Effector memory CD8-positive, alpha-beta T cell (primary cell): ENCODE data around the gene TCERG1L.
"Not testable (repeated sequence)": the region's sequence is repeated elsewhere in the genome, so short reads cannot be mapped to it uniquely, and the experiment has no call there.

Experiments
- ATAC-seq: fragments of 150-1000 bp; cut with Tn5 transposase; replicated peaks from 2 replicates; pipeline ENCODE4 v1.10.0; 2021; ENCODE audit warnings: mild to moderate bottlenecking, moderate library complexity
- DNase-seq, 3 experiments: peaks; one replicate each; pipeline ENCODE4 v3.0.0; 2021
- H3K27ac Mint-ChIP-seq, 2 donors: one replicate each; pipeline ENCODE4 v1.8.0; 2022; ENCODE audit warnings: mild to moderate bottlenecking in 2 of 2, mixed read lengths in 2 of 2, moderate library complexity in 2 of 2
- H3K27me3 Mint-ChIP-seq, 2 donors: one replicate each; pipeline ENCODE4 v1.8.0; 2022; ENCODE audit warnings: mixed read lengths in 2 of 2
- H3K36me3 Mint-ChIP-seq: one replicate; pipeline ENCODE4 v1.8.0; 2022; ENCODE audit warnings: mild to moderate bottlenecking, moderate library complexity, mixed read lengths; ENCODE audit not compliant: insufficient read depth
- H3K4me1 Mint-ChIP-seq, 2 donors: one replicate each; pipeline ENCODE4 v1.8.0; 2022; ENCODE audit warnings: low read depth in 2 of 2, mixed read lengths in 2 of 2
- H3K4me3 Mint-ChIP-seq, 2 donors: one replicate each; pipeline ENCODE4 v1.8.0; 2022; ENCODE audit warnings: mild to moderate bottlenecking in 2 of 2, mixed read lengths in 2 of 2, moderate library complexity in 2 of 2
- H3K9me3 Mint-ChIP-seq, 2 donors: one replicate each; pipeline ENCODE4 v1.8.0; 2022; ENCODE audit warnings: mixed read lengths in 2 of 2

TCERG1L gene

GRCh38 chr10:131142517-131143380 lies 168.8 kb downstream of the TCERG1L start:
- H3K27me3 Mint-ChIP-seq, result no peaks in the 10 kb centered on the region
- H3K9me3 Mint-ChIP-seq, result peaks cover 0 to 2% of the 10 kb centered on the region in 2 donors
- peaks cover 3% of the 10 kb centered on the region for H3K36me3 Mint-ChIP-seq
- no peak overlapping the region for H3K27ac Mint-ChIP-seq
- no peak overlapping the region for H3K4me3 Mint-ChIP-seq
- no peaks in the 10 kb centered on the region for H3K4me1 Mint-ChIP-seq
- ATAC-seq (no peak), DNase-seq (no peak)

GRCh38 chr10:131141645-131142516 lies 169.6 kb downstream of the TCERG1L start:
- ATAC-seq (no peak), DNase-seq (no peak)
- H3K4me3 Mint-ChIP-seq, result no peak overlapping the region
- no peaks in the 10 kb centered on the region for H3K4me1 Mint-ChIP-seq
- H3K27me3 Mint-ChIP-seq, result no peaks in the 10 kb centered on the region
- peaks cover 3% of the 10 kb centered on the region for H3K36me3 Mint-ChIP-seq
- H3K27ac Mint-ChIP-seq, result no peak overlapping the region
- peaks cover 0 to 2% of the 10 kb centered on the region in 2 donors for H3K9me3 Mint-ChIP-seq

- no peak overlapping the region for H3K4me3 Mint-ChIP-seq
- no peaks in the 10 kb centered on the region for H3K27me3 Mint-ChIP-seq
- no peak overlapping the region for H3K27ac Mint-ChIP-seq
- peaks cover 3% of the 10 kb centered on the region for H3K36me3 Mint-ChIP-seq
- DNase-seq, result no peak
- peaks cover 0 to 2% of the 10 kb centered on the region in 2 donors for H3K9me3 Mint-ChIP-seq
- ATAC-seq, result no peak
- no peaks in the 10 kb centered on the region for H3K4me1 Mint-ChIP-seq
Measured at GRCh38 chr10:131141207-131141606, 170.3 kb downstream of the TCERG1L start.

DNA sequence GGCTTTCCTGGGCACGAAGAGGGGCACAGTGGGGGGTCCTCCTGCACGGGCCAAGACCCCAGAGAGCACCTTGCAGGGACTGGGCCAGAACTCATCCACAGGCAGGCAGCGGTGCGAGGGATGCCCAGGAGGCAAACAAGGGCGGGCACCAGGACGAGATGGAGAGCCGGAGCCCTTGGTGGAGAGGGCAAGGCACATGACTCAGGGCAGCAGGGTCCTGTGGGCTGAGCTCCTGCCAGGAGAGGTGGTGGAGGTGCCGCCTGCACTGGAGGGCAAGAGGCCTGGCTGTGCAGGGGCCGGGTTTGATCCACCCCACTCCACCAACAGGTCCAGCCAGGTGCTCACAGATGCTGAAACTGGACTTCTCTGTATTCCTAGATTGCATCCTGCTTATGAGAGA lies 170.9 kb downstream of the TCERG1L start:
- H3K4me1 Mint-ChIP-seq, result no peaks in the 10 kb centered on the region
- H3K27ac Mint-ChIP-seq, result no peak overlapping the region
- no peaks in the 10 kb centered on the region for H3K27me3 Mint-ChIP-seq
- H3K36me3 Mint-ChIP-seq, result peaks cover 3% of the 10 kb centered on the region
- ATAC-seq, result no peak
- peaks cover 0 to 2% of the 10 kb centered on the region in 2 donors for H3K9me3 Mint-ChIP-seq
- no peak for DNase-seq
- H3K4me3 Mint-ChIP-seq, result no peak overlapping the region

GRCh38 chr10:131137223-131137622 lies 174.3 kb downstream of the TCERG1L start:
- Mint-ChIP-seq H3K27me3 (no peaks in the 10 kb centered on the region), H3K4me1 (no peaks in the 10 kb centered on the region), H3K27ac (no peak overlapping the region), H3K4me3 (no peak overlapping the region), H3K36me3 (peaks cover 3% of the 10 kb centered on the region), H3K9me3 (peaks cover 0 to 2% of the 10 kb centered on the region in 2 donors)
- DNase-seq (no peak), ATAC-seq (no peak)

- not testable (repeated sequence) for DNase-seq, H3K4me1 Mint-ChIP-seq, H3K27ac Mint-ChIP-seq, H3K27me3 Mint-ChIP-seq, H3K4me3 Mint-ChIP-seq, H3K36me3 Mint-ChIP-seq, ATAC-seq, H3K9me3 Mint-ChIP-seq
Measured at GRCh38 chr10:131136336-131136735, 175.2 kb downstream of the TCERG1L start.

- Mint-ChIP-seq H3K27me3 (no peaks in the 10 kb centered on the region), H3K4me1 (no peaks in the 10 kb centered on the region)
Measured at GRCh38 chr10:131135716-131136115, 175.8 kb downstream of the TCERG1L start.

GRCh38 chr10:131134651-131135050 lies 176.9 kb downstream of the TCERG1L start:
- no peak overlapping the region for H3K27ac Mint-ChIP-seq
- no peak for DNase-seq
- no peaks in the 10 kb centered on the region for H3K9me3 Mint-ChIP-seq
- no peaks in the 10 kb centered on the region for H3K4me1 Mint-ChIP-seq
- no peaks in the 10 kb centered on the region for H3K36me3 Mint-ChIP-seq
- no peaks in the 10 kb centered on the region for H3K27me3 Mint-ChIP-seq
- H3K4me3 Mint-ChIP-seq, result no peak overlapping the region
- no peak for ATAC-seq

More at GRCh38 chr10:131135716-131136115, 175.8 kb downstream of the TCERG1L start:
- Mint-ChIP-seq H3K36me3 (no peaks in the 10 kb centered on the region), H3K4me3 (no peak overlapping the region), H3K9me3 (no peaks in the 10 kb centered on the region), H3K27ac (no peak overlapping the region)
- ATAC-seq (no peak), DNase-seq (no peak)

DNA sequence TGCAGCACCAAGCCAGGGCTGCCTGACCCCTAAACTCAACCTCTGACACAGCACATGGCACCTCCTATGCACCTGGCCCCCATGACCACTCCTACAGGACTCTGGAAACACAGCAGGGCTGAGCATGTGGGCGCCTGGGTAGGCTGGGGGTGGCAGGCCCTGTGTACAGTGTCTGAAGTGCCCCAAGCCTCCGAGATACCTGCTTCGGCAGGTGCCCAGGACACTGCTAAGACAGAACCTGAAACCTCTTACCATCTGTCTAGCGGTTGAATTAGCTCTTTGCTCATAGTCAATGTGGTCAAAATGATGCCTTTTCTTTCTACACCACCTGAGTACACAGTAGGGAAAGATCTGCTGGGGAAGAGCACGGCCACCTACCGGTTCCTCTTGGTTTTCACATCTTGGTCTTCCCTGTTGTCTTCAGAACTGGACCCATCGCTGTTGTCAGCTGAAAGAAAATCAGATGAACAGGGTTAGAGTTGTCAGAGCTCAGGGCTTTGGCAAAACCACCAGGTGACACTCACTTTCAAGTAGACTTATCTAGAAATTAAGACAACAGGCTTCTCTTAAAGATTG lies 177.4 kb downstream of the TCERG1L start:
- Mint-ChIP-seq H3K4me3 (no peak overlapping the region), H3K4me1 (no peaks in the 10 kb centered on the region)
- no peak for DNase-seq

GRCh38 chr10:131132681-131133080 lies 178.8 kb downstream of the TCERG1L start:
- Mint-ChIP-seq H3K36me3 (no peaks in the 10 kb centered on the region), H3K4me3 (no peak overlapping the region), H3K27ac (no peak overlapping the region)

More for the DNA sequence above, 177.4 kb downstream of the TCERG1L start:
- H3K27ac Mint-ChIP-seq, result no peak overlapping the region
- ATAC-seq, result no peak
- no peaks in the 10 kb centered on the region for H3K36me3 Mint-ChIP-seq
- no peaks in the 10 kb centered on the region for H3K9me3 Mint-ChIP-seq
- H3K27me3 Mint-ChIP-seq, result no peaks in the 10 kb centered on the region

DNA sequence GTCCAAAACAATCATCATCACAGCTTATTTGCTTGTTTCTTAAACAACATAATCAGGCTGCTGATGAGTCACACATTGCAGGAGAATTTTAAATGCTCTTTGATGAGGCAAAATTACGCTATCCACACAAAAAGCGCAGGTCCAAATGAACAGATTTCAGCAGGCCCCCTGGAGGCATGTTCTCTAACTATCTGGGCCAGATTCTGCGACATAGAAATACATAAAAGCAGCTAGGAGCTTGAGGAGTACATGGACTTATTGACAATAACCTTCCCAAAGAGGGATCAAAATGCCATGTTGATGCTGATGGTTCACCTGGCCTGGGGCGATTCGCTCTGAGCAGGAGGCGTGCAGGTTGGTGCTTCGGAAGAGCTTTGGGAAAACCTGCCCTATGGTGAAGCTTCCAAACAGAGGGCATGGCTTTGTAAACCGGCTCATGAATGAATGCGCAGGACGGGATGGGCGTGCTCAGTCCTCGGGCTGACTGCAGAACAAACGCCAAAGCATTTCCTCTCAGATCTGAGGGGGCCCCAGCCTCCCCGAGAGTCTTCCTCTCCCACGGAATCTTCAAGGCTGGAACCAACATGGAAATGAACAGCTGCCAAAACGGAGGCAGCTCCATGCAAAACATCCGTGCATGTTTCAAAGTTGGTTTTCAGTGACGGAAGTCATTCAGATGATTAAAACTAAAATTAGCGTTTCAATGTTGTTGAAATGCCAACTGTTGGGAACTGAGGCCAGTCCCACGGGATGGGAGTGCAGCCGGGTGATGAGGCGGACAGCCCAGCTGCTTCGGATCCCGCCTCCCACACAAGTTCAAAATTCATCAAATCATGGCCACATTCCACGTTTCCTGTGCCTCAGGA lies 179.6 kb downstream of the TCERG1L start:
- DNase-seq, result no peak
- no peak for ATAC-seq
- no peaks in the 10 kb centered on the region for H3K27me3 Mint-ChIP-seq
- H3K36me3 Mint-ChIP-seq, result no peaks in the 10 kb centered on the region
- no peak overlapping the region for H3K27ac Mint-ChIP-seq
- no peak overlapping the region for H3K4me3 Mint-ChIP-seq
- no peaks in the 10 kb centered on the region for H3K9me3 Mint-ChIP-seq
- no peaks in the 10 kb centered on the region for H3K4me1 Mint-ChIP-seq

More at GRCh38 chr10:131132681-131133080, 178.8 kb downstream of the TCERG1L start:
- Mint-ChIP-seq H3K4me1 (no peaks in the 10 kb centered on the region), H3K9me3 (no peaks in the 10 kb centered on the region), H3K27me3 (no peaks in the 10 kb centered on the region)
- ATAC-seq (no peak), DNase-seq (no peak)

DNA sequence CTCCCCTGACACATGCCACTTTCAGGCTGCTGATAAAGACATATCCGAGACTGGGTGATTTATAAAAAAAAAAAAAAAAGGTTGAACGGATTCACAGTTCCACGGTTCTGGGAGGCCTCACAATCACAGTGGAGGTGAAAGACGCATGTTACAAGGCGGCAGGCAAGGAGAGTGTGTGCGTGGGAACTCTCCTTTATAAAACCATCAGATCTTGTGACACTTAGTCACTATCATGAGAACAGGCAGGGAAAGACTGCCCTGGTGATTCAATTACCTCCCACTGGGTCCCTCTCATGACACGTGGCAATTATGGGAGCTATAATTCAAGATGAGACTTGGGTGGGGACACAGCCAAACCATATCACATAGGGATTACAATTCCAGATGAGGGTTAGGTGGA lies 181.5 kb downstream of the TCERG1L start:
- H3K36me3 Mint-ChIP-seq, result no peaks in the 10 kb centered on the region
- H3K4me3 Mint-ChIP-seq, result no peak overlapping the region
- no peaks in the 10 kb centered on the region for H3K9me3 Mint-ChIP-seq
- H3K27me3 Mint-ChIP-seq, result no peaks in the 10 kb centered on the region
- H3K27ac Mint-ChIP-seq, result no peak overlapping the region
- DNase-seq (no peak), ATAC-seq (no peak)
- H3K4me1 Mint-ChIP-seq, result no peaks in the 10 kb centered on the region

DNA sequence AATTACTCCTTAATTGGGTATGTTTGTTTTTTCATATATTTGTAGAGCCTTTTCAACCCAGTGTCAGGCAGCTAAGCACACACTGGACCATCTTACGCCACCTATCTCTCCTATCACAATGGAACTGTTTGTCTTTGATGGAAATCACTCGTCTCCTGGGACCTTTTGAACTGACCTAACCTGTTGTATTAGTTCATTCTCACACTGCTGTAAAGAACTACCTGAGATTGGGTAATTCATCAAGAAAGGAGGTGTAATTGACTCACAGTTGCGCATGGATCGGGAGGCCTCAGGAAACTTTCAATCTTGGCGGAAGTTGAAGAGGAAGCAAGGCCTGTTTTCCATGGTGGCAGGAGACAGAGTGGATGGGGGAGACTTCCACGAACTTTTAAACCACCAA lies 182.0 kb downstream of the TCERG1L start:
- Mint-ChIP-seq H3K9me3 (no peaks in the 10 kb centered on the region), H3K36me3 (no peaks in the 10 kb centered on the region), H3K27ac (no peak overlapping the region), H3K4me3 (no peak overlapping the region), H3K4me1 (no peaks in the 10 kb centered on the region), H3K27me3 (no peaks in the 10 kb centered on the region)
- no peak for ATAC-seq
- DNase-seq, result no peak
